ENCODE results near the gene AGXT.

The AGXT gene

DNA sequence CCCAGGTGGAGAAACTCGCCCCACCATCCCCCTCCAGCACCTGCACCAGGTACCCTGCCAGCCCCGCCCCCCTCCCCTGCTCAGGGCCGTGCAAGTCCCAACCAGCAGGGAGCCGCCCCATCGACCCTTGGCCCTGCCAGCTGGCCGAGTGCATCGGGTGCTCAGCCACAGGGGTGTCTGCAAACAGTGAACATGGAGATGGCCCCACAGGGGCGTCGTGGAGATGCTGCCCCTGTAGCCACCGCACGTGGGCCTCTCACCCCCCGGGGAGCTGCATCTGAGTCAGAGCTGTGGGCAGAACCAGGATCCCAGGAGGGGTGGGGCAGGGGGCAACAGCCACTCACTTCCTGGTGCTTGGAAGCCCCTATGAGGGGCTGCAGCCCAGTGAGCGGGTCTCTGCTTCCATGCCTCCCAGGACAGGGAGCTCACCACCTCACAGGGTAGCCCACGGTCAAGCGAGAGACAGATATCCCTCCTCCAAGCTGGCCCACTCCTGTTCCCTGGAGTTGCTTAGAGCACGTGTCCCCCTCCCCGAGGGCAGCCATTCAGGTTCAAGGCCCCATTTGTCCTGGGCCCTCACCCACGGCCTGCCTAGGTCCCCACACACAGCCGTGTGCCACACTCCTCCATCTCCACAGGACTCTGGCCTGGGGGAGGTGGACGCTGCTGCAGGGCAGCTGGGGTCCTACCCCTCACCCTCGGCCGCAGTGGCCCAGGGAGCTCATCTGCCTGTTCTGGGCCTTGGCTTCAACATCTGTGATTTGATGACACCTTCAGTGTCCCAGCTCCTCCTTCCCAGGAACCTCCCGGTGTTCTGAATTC is 28.5 kb downstream of the AGXT start:
- CTCF ChIA-PET = interaction anchor here (0.6 to 1.0 kb wide), 2 partner anchors 10 to 15 kb away, joined by 3 to 4 read pairs; no protein-coding TSS in a partner anchor
- 96% methylated on average over 11 of the region's 23 CpGs for WGBS (ENCODE audit: insufficient coverage)
- H3K4me3 ChIP-seq (ENCODE audit: control insufficient read depth in 1 of 7, extremely low read depth in 1 of 7, insufficient read depth in 4 of 7, low read depth in 2 of 7, low read length in 6 of 7) = no peak overlapping the region
- no peaks in the 10 kb centered on the region for H3K27me3 ChIP-seq (replicated peaks in 2 of 5; ENCODE audit: control insufficient read depth in 4 of 5, insufficient read depth in 5 of 5, low read length in 4 of 5)
- H3K4me1 ChIP-seq (ENCODE audit: control extremely low read depth in 1 of 4, control insufficient read depth in 4 of 4, insufficient read depth in 4 of 4, low read length in 3 of 4) = peaks cover 0 to 3% (median 0%) of the 10 kb centered on the region in 4 experiments
- DNase-seq = no peak
- no peak overlapping the region for H3K27ac ChIP-seq (ENCODE audit: insufficient read depth in 1 of 2, low read depth in 1 of 2, low read length in 2 of 2, poor library complexity in 1 of 2, severe bottlenecking in 2 of 2)
- peaks cover 0 to 5% (median 0%) of the 10 kb centered on the region in 5 experiments for H3K9me3 ChIP-seq (ENCODE audit: control extremely low read depth in 1 of 5, control insufficient read depth in 4 of 5, insufficient read depth in 2 of 5, low read depth in 1 of 5, low read length in 4 of 5)
- POLR2A ChIA-PET = no interaction called here
- no peaks in the 10 kb centered on the region for H3K36me3 ChIP-seq (ENCODE audit: control insufficient read depth in 4 of 4, insufficient read depth in 4 of 4, low read length in 3 of 4)

DNA sequence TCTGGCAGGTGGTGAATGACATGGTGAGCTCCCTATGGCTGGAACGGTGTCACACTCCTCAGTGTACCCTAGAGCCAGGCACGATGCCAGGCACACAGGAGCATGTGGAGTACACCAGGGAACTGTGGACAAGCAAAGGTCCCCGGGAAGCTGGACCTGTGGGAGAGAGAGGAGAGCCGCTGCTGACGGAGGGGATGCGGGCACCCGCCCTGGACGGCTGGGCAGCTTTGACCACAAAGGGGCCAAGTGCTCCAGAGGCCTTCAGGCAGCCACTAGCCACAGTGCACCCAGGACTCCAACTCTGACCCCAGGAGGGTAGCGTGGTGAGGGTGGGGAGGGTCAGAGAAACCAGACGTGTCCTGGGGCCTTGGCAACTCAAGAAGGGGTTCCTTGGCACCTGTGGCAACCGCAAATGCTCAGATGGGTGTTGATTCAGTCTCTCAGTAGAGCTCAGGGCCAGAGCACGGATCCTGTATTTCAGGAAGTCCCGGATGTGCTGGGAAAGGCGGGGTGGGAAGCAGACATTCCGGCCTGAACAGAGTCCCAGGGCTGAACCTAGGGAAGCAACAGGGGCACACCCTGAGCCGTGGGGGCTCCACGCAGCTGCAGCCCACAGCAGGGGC is 29.6 kb downstream of the AGXT start:
- Histone ChIP-seq H3K4me3 (ENCODE audit: control insufficient read depth in 1 of 7, extremely low read depth in 1 of 7, insufficient read depth in 4 of 7, low read depth in 2 of 7, low read length in 6 of 7) (no peak overlapping the region), H3K27me3 (replicated peaks in 2 of 5; ENCODE audit: control insufficient read depth in 4 of 5, insufficient read depth in 5 of 5, low read length in 4 of 5) (no peaks in the 10 kb centered on the region), H3K27ac (ENCODE audit: insufficient read depth in 1 of 2, low read depth in 1 of 2, low read length in 2 of 2, poor library complexity in 1 of 2, severe bottlenecking in 2 of 2) (no peak overlapping the region), H3K9me3 (ENCODE audit: control extremely low read depth in 1 of 5, control insufficient read depth in 4 of 5, insufficient read depth in 2 of 5, low read depth in 1 of 5, low read length in 4 of 5) (peaks cover 0 to 5% (median 0%) of the 10 kb centered on the region in 5 experiments), H3K4me1 (ENCODE audit: control extremely low read depth in 1 of 4, control insufficient read depth in 4 of 4, insufficient read depth in 4 of 4, low read length in 3 of 4) (peaks cover 0 to 3% (median 0%) of the 10 kb centered on the region in 4 experiments), H3K36me3 (ENCODE audit: control insufficient read depth in 4 of 4, insufficient read depth in 4 of 4, low read length in 3 of 4) (no peaks in the 10 kb centered on the region)
- CTCF ChIA-PET = interaction anchor here (0.8 to 1.0 kb wide), 2 partner anchors 16 to 435 kb away, joined by 3 to 4 read pairs; no protein-coding TSS in a partner anchor
- POLR2A ChIA-PET = no interaction called here
- WGBS (ENCODE audit: insufficient coverage) = 89% methylated on average over 17 of the region's 17 CpGs
- DNase-seq = no peak

- H3K36me3 ChIP-seq (ENCODE audit: control insufficient read depth in 4 of 4, insufficient read depth in 4 of 4, low read length in 3 of 4) = no peaks in the 10 kb centered on the region
- H3K4me3 ChIP-seq (ENCODE audit: control insufficient read depth in 1 of 7, extremely low read depth in 1 of 7, insufficient read depth in 4 of 7, low read depth in 2 of 7, low read length in 6 of 7) = no peak overlapping the region
- DNase-seq = no peak
- no peaks in the 10 kb centered on the region for H3K27me3 ChIP-seq (replicated peaks in 2 of 5; ENCODE audit: control insufficient read depth in 4 of 5, insufficient read depth in 5 of 5, low read length in 4 of 5)
- ChIA-PET POLR2A (no interaction called here), CTCF (interaction anchor here (1.0 to 1.1 kb wide), 2 partner anchors 13 to 16 kb away, joined by 3 to 4 read pairs; no protein-coding TSS in a partner anchor)
- H3K4me1 ChIP-seq (ENCODE audit: control extremely low read depth in 1 of 4, control insufficient read depth in 4 of 4, insufficient read depth in 4 of 4, low read length in 3 of 4) = no peaks in the 10 kb centered on the region
- peaks cover 0 to 5% (median 0%) of the 10 kb centered on the region in 5 experiments for H3K9me3 ChIP-seq (ENCODE audit: control extremely low read depth in 1 of 5, control insufficient read depth in 4 of 5, insufficient read depth in 2 of 5, low read depth in 1 of 5, low read length in 4 of 5)
- H3K27ac ChIP-seq (ENCODE audit: insufficient read depth in 1 of 2, low read depth in 1 of 2, low read length in 2 of 2, poor library complexity in 1 of 2, severe bottlenecking in 2 of 2) = no peak overlapping the region
- 95% methylated on average over 21 of the region's 23 CpGs for WGBS (ENCODE audit: insufficient coverage)
These were observed 30.3 kb downstream of the AGXT start for GRCh38 chr2:240898731-240899467.

DNA sequence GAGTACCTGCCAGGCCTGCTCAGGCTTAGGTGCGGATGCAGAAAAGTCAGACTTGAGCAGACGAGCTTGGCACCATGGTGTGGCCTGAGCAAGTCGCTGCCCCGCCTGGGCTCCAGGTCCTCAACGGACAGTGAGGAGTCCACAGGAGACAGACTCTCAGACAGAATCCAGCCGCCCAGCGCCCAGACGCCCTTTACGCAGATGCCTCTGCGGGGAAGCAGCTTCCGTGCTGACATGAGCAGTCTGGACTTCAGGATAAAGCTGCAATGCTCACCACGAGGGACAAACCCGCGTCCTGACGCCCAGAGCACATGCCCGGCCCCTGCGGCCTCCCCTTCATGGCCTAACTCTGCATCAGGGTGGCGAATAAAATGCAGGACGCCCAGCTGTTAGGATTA is 30.8 kb downstream of the AGXT start:
- Histone ChIP-seq H3K4me1 (ENCODE audit: control extremely low read depth in 1 of 4, control insufficient read depth in 4 of 4, insufficient read depth in 4 of 4, low read length in 3 of 4) (no peaks in the 10 kb centered on the region), H3K9me3 (ENCODE audit: control extremely low read depth in 1 of 5, control insufficient read depth in 4 of 5, insufficient read depth in 2 of 5, low read depth in 1 of 5, low read length in 4 of 5) (peaks cover 0 to 5% (median 0%) of the 10 kb centered on the region in 5 experiments), H3K4me3 (ENCODE audit: control insufficient read depth in 1 of 7, extremely low read depth in 1 of 7, insufficient read depth in 4 of 7, low read depth in 2 of 7, low read length in 6 of 7) (no peak overlapping the region), H3K36me3 (ENCODE audit: control insufficient read depth in 4 of 4, insufficient read depth in 4 of 4, low read length in 3 of 4) (no peaks in the 10 kb centered on the region), H3K27ac (ENCODE audit: insufficient read depth in 1 of 2, low read depth in 1 of 2, low read length in 2 of 2, poor library complexity in 1 of 2, severe bottlenecking in 2 of 2) (no peak overlapping the region), H3K27me3 (replicated peaks in 2 of 5; ENCODE audit: control insufficient read depth in 4 of 5, insufficient read depth in 5 of 5, low read length in 4 of 5) (no peaks in the 10 kb centered on the region)
- DNase-seq = no peak
- CTCF ChIA-PET = interaction anchor here (1.0 to 1.1 kb wide), 2 partner anchors 12 to 15 kb away, joined by 3 to 4 read pairs; no protein-coding TSS in a partner anchor
- over 99% methylated on average over 18 of the region's 19 CpGs for WGBS (ENCODE audit: insufficient coverage)
- POLR2A ChIA-PET = no interaction called here

GRCh38 chr2:240900141-240900860 is 31.7 kb downstream of the AGXT start:
- H3K27me3 ChIP-seq (replicated peaks in 2 of 5; ENCODE audit: control insufficient read depth in 4 of 5, insufficient read depth in 5 of 5, low read length in 4 of 5) = no peaks in the 10 kb centered on the region
- H3K36me3 ChIP-seq (ENCODE audit: control insufficient read depth in 4 of 4, insufficient read depth in 4 of 4, low read length in 3 of 4) = no peaks in the 10 kb centered on the region
- peaks cover 0 to 7% (median 0%) of the 10 kb centered on the region in 4 experiments for H3K4me1 ChIP-seq (ENCODE audit: control extremely low read depth in 1 of 4, control insufficient read depth in 4 of 4, insufficient read depth in 4 of 4, low read length in 3 of 4)
- peaks cover 0 to 5% (median 0%) of the 10 kb centered on the region in 5 experiments for H3K9me3 ChIP-seq (ENCODE audit: control extremely low read depth in 1 of 5, control insufficient read depth in 4 of 5, insufficient read depth in 2 of 5, low read depth in 1 of 5, low read length in 4 of 5)
- ChIA-PET POLR2A (no interaction called here), CTCF (interaction anchor here (1.1 kb wide), 1 partner anchor 14 kb away, joined by 4 read pairs; no protein-coding TSS in a partner anchor)
- no peak overlapping the region for H3K4me3 ChIP-seq (ENCODE audit: control insufficient read depth in 1 of 7, extremely low read depth in 1 of 7, insufficient read depth in 4 of 7, low read depth in 2 of 7, low read length in 6 of 7)
- WGBS (ENCODE audit: insufficient coverage) = 94% methylated on average over 17 of the region's 27 CpGs
- DNase-seq = no peak
- no peak overlapping the region for H3K27ac ChIP-seq (ENCODE audit: insufficient read depth in 1 of 2, low read depth in 1 of 2, low read length in 2 of 2, poor library complexity in 1 of 2, severe bottlenecking in 2 of 2)

GRCh38 chr2:240901986-240902614 is 33.5 kb downstream of the AGXT start:
- ChIA-PET POLR2A (no interaction called here), CTCF (no interaction called here)
- no peak for DNase-seq
- H3K27ac ChIP-seq (ENCODE audit: insufficient read depth in 1 of 2, low read depth in 1 of 2, low read length in 2 of 2, poor library complexity in 1 of 2, severe bottlenecking in 2 of 2) = no peak overlapping the region
- H3K4me3 ChIP-seq (ENCODE audit: control insufficient read depth in 1 of 7, extremely low read depth in 1 of 7, insufficient read depth in 4 of 7, low read depth in 2 of 7, low read length in 6 of 7) = no peak overlapping the region
- H3K4me1 ChIP-seq (ENCODE audit: control extremely low read depth in 1 of 4, control insufficient read depth in 4 of 4, insufficient read depth in 4 of 4, low read length in 3 of 4) = peaks cover 0 to 12% (median 0%) of the 10 kb centered on the region in 4 experiments
- H3K9me3 ChIP-seq (ENCODE audit: control extremely low read depth in 1 of 5, control insufficient read depth in 4 of 5, insufficient read depth in 2 of 5, low read depth in 1 of 5, low read length in 4 of 5) = peaks cover 0 to 5% (median 0%) of the 10 kb centered on the region in 5 experiments
- 95% methylated on average over 10 of the region's 14 CpGs for WGBS (ENCODE audit: insufficient coverage)
- H3K36me3 ChIP-seq (ENCODE audit: control insufficient read depth in 4 of 4, insufficient read depth in 4 of 4, low read length in 3 of 4) = no peaks in the 10 kb centered on the region
- H3K27me3 ChIP-seq (replicated peaks in 2 of 5; ENCODE audit: control insufficient read depth in 4 of 5, insufficient read depth in 5 of 5, low read length in 4 of 5) = peaks cover 0 to 4% (median 0%) of the 10 kb centered on the region in 5 experiments
